Heart right ventricle (tissue), 16 donors: ENCODE measurements around the gene ARF1. TPM values are rescaled to one million over a fixed set of nuclear protein-coding genes. Genes with fewer than 3 reads are reported as not detected.

ENCODE experiments used
- ATAC-seq, 8 donors: fragments of 200-7000 bp; cut with Tn5 transposase; one replicate each; pipeline ENCODE4 v1.9.1; 2020; ENCODE audit warnings: mild to moderate bottlenecking in 8 of 8, moderate library complexity in 8 of 8, moderate number of reproducible peaks in 1 of 8
- DNase-seq, 2 donors: peaks; one replicate each; pipeline ENCODE4 v3.0.0-alpha.2; 2020
- H3K27ac ChIP-seq, 10 donors: fragments of 200-600 bp; sonication (generic) in 2 of 10; one replicate each; pipeline versions ENCODE4 v1.5.0 to v1.8.0; 2020 to 2022; ENCODE audit warnings: mild to moderate bottlenecking in 3 of 10
- H3K27me3 ChIP-seq, 7 donors: fragments of 200-600 bp; one replicate each; pipeline ENCODE4 v1.8.0; 2021 to 2022; ENCODE audit warnings: mild to moderate bottlenecking in 2 of 7
- H3K36me3 ChIP-seq, 9 donors: fragments of 200-600 bp; sonication (generic) in 1 of 9; one replicate each; pipeline versions ENCODE4 v1.5.0 to v1.8.0; 2020 to 2022; ENCODE audit warnings: mild to moderate bottlenecking in 2 of 9
- H3K4me1 ChIP-seq, 9 donors: fragments of 200-600 bp; sonication (generic) in 1 of 9; one replicate each; pipeline versions ENCODE4 v1.5.0 to v1.8.0; 2020 to 2022; ENCODE audit warnings: mild to moderate bottlenecking in 4 of 9
- H3K4me3 ChIP-seq, 10 donors: fragments of 200-600 bp; sonication (generic) in 2 of 10; one replicate each; pipeline versions ENCODE4 v1.5.0 to v1.8.0; 2020 to 2022; ENCODE audit warnings: mild to moderate bottlenecking in 7 of 10, moderate library complexity in 2 of 10
- H3K9me3 ChIP-seq, 11 donors: fragments of 200-600 bp in 10 of 11; sonication (generic) in 2 of 11; one replicate each; pipeline versions ENCODE4 v1.5.0 to v1.8.0; 2013 to 2022; ENCODE audit warnings: mild to moderate bottlenecking in 2 of 11, control low read depth in 1 of 11, moderate library complexity in 1 of 11
- WGBS, 2 donors: extraction: QIAGEN DNeasy Blood & Tissue Kit; methylation state at CpG; one replicate each; pipeline ENCODE4 v1.1.7; 2013; ENCODE audit warnings: inconsistent platforms in 1 of 2; 5-methylcytosine and 5-hydroxymethylcytosine counted together
- intact Hi-C, 10 donors: fragments of 100-400 bp; cut with DNase I; formaldehyde crosslinking; loops; one replicate each; pipeline versions ENCODE4 v1.11.1 to v1.14.2; 2022
- polyA plus RNA-seq, 2 donors: library from polyadenylated mRNA; stranded (reverse); fragments of 200-250 nt; gene quantifications; one replicate each; pipeline ENCODE4 v1.2.3, GENCODE V29; 2013
- total RNA-seq, 10 donors: library from RNA; stranded (reverse); fragmentation: NEBNext Ultra II Directional in 3 of 10; extraction: Animal tissue kit (Norgen Biotek cat#: 25700) in 3 of 10; gene quantifications; one replicate each; pipeline versions ENCODE4 v1.2.1 to v1.2.4, GENCODE V29; 2021 to 2023
- TF ChIP-seq, protein P1 (sequence below), 9 donors: fragments of 200-600 bp; sonication (generic) in 2 of 9; IDR thresholded peaks; one replicate each; pipeline versions ENCODE4 v1.5.0 to v1.8.0; 2021 to 2022; ENCODE audit warnings: antibody characterized with exemption in 9 of 9, mild to moderate bottlenecking in 5 of 9, moderate library complexity in 1 of 9
- donor health status: Arrhythmogenic right ventricular cardiomyopathy.
- donor health status: ischemic (EF 13 %, LVEDD 7.1; RV severe dilation, severe dysfunction).
- donor health status: healthy with polysubstance abuse.
- donor health status: DM: no; HTN: yes; CAD: no.
- donor health status: DM: no; HTN: no; CAD: no.
- donor health status: ischemic (EF 25% LVEDD 6.9; RV normal size, moderate dysfunction).
- donor health status: ischemic (EF 25% LVEDD 5.7; RV mildly dilated, moderate dysfunction).
- donor health status: healthy.
- donor health status: DM: yes; HTN: yes; CAD: no.
- donor health status: Ischemic cardiomyopathy.
- donor health status: ischemic (EF 35%, LVEDD 5.7; RV mildly dilated, moderate dysfunction).
- donor health status: nonischemic (EF 11% LVEDD 7.7; RV severe dilation, severe dysfunction).
- donor health status: DM: yes; HTN: yes; CAD: no.
- donor health status: PGD.
- donor health status: ischemic (EF 29% LVEDD 5.4; RV normal size, mild dysfunction).
- donor health status: nonischemic (EF 23%, LVEDD 6.1; RV moderate dilation, normal function).

Gene ARF1
- total and polyA plus RNA-seq, 12 donors = 204 to 498 (median 338) TPM

DNA sequence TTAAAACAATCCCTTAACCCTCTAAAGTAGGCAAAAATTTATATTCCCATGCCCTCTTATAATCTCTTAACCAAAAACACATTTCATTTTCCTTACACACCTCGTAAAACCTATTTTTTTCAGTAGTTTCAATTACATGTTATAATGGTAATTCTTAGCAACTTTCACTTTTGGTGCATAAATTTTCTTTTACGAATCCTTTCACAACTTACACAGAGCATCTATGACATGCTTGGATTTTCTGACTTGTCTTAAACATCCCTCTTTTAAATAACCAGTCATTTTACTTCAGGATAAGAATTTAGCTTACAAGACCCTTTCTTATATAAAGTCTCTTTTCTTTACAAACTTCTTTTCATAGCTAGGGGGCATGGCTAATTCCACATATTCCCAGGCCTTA is 35.5 kb downstream of the ARF1 start:
- TF ChIP-seq, protein P1, sequence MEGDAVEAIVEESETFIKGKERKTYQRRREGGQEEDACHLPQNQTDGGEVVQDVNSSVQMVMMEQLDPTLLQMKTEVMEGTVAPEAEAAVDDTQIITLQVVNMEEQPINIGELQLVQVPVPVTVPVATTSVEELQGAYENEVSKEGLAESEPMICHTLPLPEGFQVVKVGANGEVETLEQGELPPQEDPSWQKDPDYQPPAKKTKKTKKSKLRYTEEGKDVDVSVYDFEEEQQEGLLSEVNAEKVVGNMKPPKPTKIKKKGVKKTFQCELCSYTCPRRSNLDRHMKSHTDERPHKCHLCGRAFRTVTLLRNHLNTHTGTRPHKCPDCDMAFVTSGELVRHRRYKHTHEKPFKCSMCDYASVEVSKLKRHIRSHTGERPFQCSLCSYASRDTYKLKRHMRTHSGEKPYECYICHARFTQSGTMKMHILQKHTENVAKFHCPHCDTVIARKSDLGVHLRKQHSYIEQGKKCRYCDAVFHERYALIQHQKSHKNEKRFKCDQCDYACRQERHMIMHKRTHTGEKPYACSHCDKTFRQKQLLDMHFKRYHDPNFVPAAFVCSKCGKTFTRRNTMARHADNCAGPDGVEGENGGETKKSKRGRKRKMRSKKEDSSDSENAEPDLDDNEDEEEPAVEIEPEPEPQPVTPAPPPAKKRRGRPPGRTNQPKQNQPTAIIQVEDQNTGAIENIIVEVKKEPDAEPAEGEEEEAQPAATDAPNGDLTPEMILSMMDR (IDR thresholded peaks at IDR 0.05) = no peak
- Histone ChIP-seq H3K4me1 (no peaks in the 10 kb centered on the region), H3K27me3 (no peaks in the 10 kb centered on the region), H3K9me3 (peaks cover 0 to 11% (median 0%) of the 10 kb centered on the region in 11 donors), H3K4me3 (no peak overlapping the region), H3K27ac (no peak overlapping the region), H3K36me3 (no peaks in the 10 kb centered on the region)
- no peak for DNase-seq
- intact Hi-C loops = no loop called here
- WGBS, 2 donors = 78 to 83% methylated on average over 2 of the region's 2 CpGs
- no peak for ATAC-seq

- TF ChIP-seq, protein P1 (IDR thresholded peaks at IDR 0.05) = no peak
- intact Hi-C loops = loop anchor here in 1 of 10 donors (10.0 kb wide), 1 partner anchor 54 kb away; no protein-coding TSS in a partner anchor
- no peak overlapping the region for H3K27ac ChIP-seq
- no peak overlapping the region for H3K4me3 ChIP-seq
- 68 to 72% methylated on average over 1 of the region's 1 CpG for WGBS, 2 donors
- DNase-seq (no peak), ATAC-seq (no peak)
- no peaks in the 10 kb centered on the region for H3K27me3 ChIP-seq
- H3K9me3 ChIP-seq = peaks cover 0 to 11% (median 0%) of the 10 kb centered on the region in 11 donors
- no peaks in the 10 kb centered on the region for H3K36me3 ChIP-seq
- H3K4me1 ChIP-seq = no peaks in the 10 kb centered on the region
Measured at GRCh38 chr1:228120351-228120750, 37.8 kb downstream of the ARF1 start.

DNA sequence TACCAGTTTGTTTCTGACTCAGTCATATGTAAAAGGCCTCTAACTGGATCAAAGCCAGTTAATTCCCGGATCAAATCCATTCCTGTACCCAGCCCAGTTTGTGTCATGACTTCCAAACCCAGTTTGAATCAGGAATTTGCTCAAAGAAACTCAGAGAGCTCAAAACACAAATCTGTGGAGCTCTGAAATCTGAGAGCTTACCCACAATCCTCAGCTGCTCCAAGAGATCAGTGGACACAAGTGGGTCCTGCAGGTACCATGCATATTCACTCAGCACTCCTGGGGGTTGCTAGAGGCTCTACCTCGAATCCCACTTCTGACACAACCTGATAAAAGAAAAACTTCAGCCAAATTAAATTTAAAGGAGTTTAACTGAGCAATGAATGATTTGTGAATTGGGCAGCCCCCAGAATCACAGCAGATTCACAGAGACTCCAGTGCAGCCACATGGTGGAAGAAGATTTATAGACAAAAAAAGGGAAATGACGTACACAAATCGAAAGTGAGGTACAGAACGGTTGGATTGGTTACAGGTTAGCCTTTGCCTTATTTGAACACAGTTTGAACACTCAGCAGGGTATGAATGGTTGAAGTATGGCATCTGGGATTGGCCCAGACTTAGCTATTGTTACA is 38.5 kb downstream of the ARF1 start:
- Histone ChIP-seq H3K9me3 (peaks cover 0 to 11% (median 0%) of the 10 kb centered on the region in 11 donors), H3K27me3 (peaks cover 0 to under 1% (median 0%) of the 10 kb centered on the region in 7 donors), H3K4me1 (no peaks in the 10 kb centered on the region), H3K4me3 (no peak overlapping the region), H3K36me3 (no peaks in the 10 kb centered on the region), H3K27ac (no peak overlapping the region)
- 72 to 80% methylated on average over 5 of the region's 5 CpGs for WGBS, 2 donors
- intact Hi-C loops = loop anchor here in 1 of 10 donors (10.0 kb wide), 1 partner anchor 54 kb away; no protein-coding TSS in a partner anchor
- no peak for DNase-seq
- TF ChIP-seq, protein P1 (IDR thresholded peaks at IDR 0.05) = no peak
- ATAC-seq = no peak

GRCh38 chr1:228122921-228123441 is 40.5 kb downstream of the ARF1 start:
- Histone ChIP-seq H3K4me1 (no peaks in the 10 kb centered on the region), H3K9me3 (peaks cover 0 to 4% (median 0%) of the 10 kb centered on the region in 11 donors), H3K36me3 (no peaks in the 10 kb centered on the region), H3K27me3 (peaks cover 0 to 14% (median 0%) of the 10 kb centered on the region in 7 donors), H3K27ac (no peak overlapping the region), H3K4me3 (no peak overlapping the region)
- no peak for DNase-seq
- no peak for ATAC-seq
- TF ChIP-seq, protein P1 (IDR thresholded peaks at IDR 0.05) = no peak
- 67 to 73% methylated on average over 1 of the region's 1 CpG for WGBS, 2 donors
- intact Hi-C loops = loop anchor here in 1 of 10 donors (10.0 kb wide), 1 partner anchor 52 kb away; no protein-coding TSS in a partner anchor
